Common myeloid progenitor, CD34-positive (primary cell): ENCODE data around the gene MYZAP.
A peak's percentile ranks its signal among the peaks of the same experiment; 100 is the strongest.

Experiments used
- CTCF ChIA-PET: fragments of 350-600 bp; sonication (Branson Sonifier 250); formaldehyde crosslinking; loops from one replicate; lab custom pipeline; 2021; ENCODE audit warnings: antibody characterized with exemption; lab: Charles Lee
- POLR2A ChIA-PET: fragments of 350-600 bp; sonication (Branson Sonifier 250); formaldehyde crosslinking; loops from one replicate; lab custom pipeline; 2021; ENCODE audit warnings: antibody characterized with exemption; lab: Charles Lee
- DNase-seq, 3 donors: peaks; one replicate each; pipeline versions ENCODE4 v3.0.0 to v3.0.0-alpha.2; 2013
- H3K27ac ChIP-seq, 2 experiments: 1 replicate in 1 of 2; 2 replicates in 1 of 2; pipeline ENCODE4 v1.7.0; 2013; ENCODE audit warnings: inconsistent platforms in 2 of 2, low read length in 2 of 2, mild to moderate bottlenecking in 2 of 2, low read depth in 1 of 2, moderate library complexity in 1 of 2; ENCODE audit not compliant: severe bottlenecking in 2 of 2, insufficient read depth in 1 of 2, poor library complexity in 1 of 2
- H3K27me3 ChIP-seq, 5 experiments: replicated peaks in 2 of 5; 1 replicate in 3 of 5; 2 replicates in 2 of 5; pipeline versions ENCODE4 v1.6.1 to v1.7.0; 2013; ENCODE audit warnings: low read length in 4 of 5, mild to moderate bottlenecking in 2 of 5, moderate library complexity in 2 of 5, inconsistent platforms in 1 of 5; ENCODE audit not compliant: insufficient read depth in 5 of 5, control insufficient read depth in 4 of 5
- H3K36me3 ChIP-seq, 4 experiments: 1 replicate in 2 of 4; 2 replicates in 2 of 4; pipeline versions ENCODE4 v1.6.1 to v1.7.0; 2013; ENCODE audit warnings: low read length in 3 of 4, control low read depth in 1 of 4, mild to moderate bottlenecking in 1 of 4; ENCODE audit not compliant: control insufficient read depth in 4 of 4, insufficient read depth in 4 of 4
- H3K4me1 ChIP-seq, 4 experiments: 1 replicate in 3 of 4; 2 replicates in 1 of 4; pipeline versions ENCODE4 v1.6.1 to v1.7.1; 2013; ENCODE audit warnings: low read length in 3 of 4, mild to moderate bottlenecking in 3 of 4, control low read depth in 1 of 4, inconsistent platforms in 1 of 4, moderate library complexity in 1 of 4; ENCODE audit not compliant: control insufficient read depth in 4 of 4, insufficient read depth in 4 of 4; ENCODE audit errors: control extremely low read depth in 1 of 4
- H3K4me3 ChIP-seq, 7 experiments: 1 replicate in 4 of 7; 2 replicates in 3 of 7; pipeline versions ENCODE4 v1.5.1 to v1.7.0; 2013; ENCODE audit warnings: mild to moderate bottlenecking in 7 of 7, low read length in 6 of 7, moderate library complexity in 6 of 7, inconsistent platforms in 2 of 7, low read depth in 2 of 7, control low read depth in 1 of 7; ENCODE audit not compliant: insufficient read depth in 4 of 7, control insufficient read depth in 1 of 7; ENCODE audit errors: extremely low read depth in 1 of 7
- H3K9me3 ChIP-seq, 5 experiments: 1 replicate in 4 of 5; 2 replicates in 1 of 5; pipeline versions ENCODE4 v1.6.1 to v1.7.1; 2013; ENCODE audit warnings: low read length in 4 of 5, mild to moderate bottlenecking in 2 of 5, inconsistent platforms in 1 of 5, low read depth in 1 of 5, moderate library complexity in 1 of 5; ENCODE audit not compliant: control insufficient read depth in 4 of 5, insufficient read depth in 2 of 5; ENCODE audit errors: control extremely low read depth in 1 of 5
- WGBS: methylation state at CpG from one replicate; pipeline ENCODE4 v1.1.5; 2013; ENCODE audit not compliant: insufficient coverage; 5-methylcytosine and 5-hydroxymethylcytosine counted together

Gene MYZAP

DNA sequence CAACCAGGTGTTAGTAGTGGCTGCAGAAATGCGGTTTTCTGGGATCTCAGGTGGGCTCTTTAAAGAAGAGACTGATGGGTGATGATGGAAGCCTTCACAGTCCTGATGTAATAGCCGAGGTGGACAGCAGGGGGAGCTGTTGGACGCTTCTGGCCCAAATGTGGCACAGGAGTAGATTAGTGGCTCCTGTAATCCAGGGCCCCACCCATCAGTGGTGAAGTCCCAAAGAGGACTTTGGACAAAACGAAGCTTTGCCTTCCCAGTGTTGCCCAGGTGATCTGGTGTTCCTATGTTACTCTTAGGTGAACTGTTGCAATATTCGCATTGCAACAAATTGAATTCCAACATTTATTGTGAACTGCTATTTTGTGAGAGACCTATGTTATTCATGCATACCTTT, 31.8 kb upstream of the MYZAP start:
- Histone ChIP-seq H3K9me3 (peaks cover 0 to 2% (median 0%) of the 10 kb centered on the region in 5 experiments), H3K4me1 (peaks cover 11 to 35% (median 23%) of the 10 kb centered on the region in 4 experiments), H3K27ac (no peak overlapping the region), H3K4me3 (no peak overlapping the region), H3K36me3 (no peaks in the 10 kb centered on the region), H3K27me3 (no peaks in the 10 kb centered on the region)
- ChIA-PET POLR2A (no interaction called here), CTCF (interaction anchor here (0.6 to 2.5 kb wide), 23 partner anchors 11 to 622 kb away, joined by 3 to 13 read pairs (median 5); partner anchors contain the start of gene POLR2M)
- DNase-seq, result peak; percentile 42 to 59 (median 52)
- WGBS, result 0% methylated on average over 4 of the region's 5 CpGs

DNA sequence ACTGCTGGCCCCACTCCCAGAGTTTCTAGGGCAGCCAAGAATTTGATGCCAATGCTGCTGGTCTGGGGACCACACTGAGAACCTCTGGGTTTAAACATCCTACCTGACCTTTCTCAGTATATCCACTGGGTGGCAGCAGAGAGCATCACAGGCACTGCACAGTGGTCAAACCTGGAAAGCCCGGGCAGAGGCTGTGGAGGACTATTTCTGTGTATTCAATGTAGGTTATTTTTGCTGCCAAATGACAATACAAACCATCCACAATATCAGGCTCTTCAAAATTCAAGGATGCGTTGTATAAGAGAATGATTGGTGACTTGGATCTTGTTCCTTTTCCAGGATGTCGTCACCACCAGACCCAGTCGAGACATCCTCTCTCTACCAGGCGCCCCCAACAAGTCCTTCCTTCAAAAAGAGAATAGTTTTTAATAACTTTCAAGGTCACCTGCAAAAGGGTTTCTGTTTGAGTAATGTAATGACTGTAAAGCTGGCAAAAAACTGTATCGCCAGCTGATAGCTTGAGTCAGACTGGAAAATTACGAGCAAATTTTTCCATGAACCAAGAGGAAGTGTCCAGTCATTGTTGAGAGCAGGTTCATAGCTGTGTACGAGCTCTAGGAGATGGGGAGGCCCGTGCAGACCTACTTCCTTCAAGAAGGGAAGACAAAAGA, 30.5 kb upstream of the MYZAP start:
- ChIA-PET POLR2A (interaction anchor here (0.6 kb wide), 1 partner anchor 490 kb away, joined by 3 read pairs; no protein-coding TSS in a partner anchor), CTCF (interaction anchor here (0.7 to 2.5 kb wide), 14 partner anchors 11 to 621 kb away, joined by 3 to 10 read pairs (median 3); no protein-coding TSS in a partner anchor)
- H3K4me3 ChIP-seq, result peak overlapping the region in 3 of 7 experiments; percentile 21 to 40 (median 27)
- WGBS, result 29% methylated on average over 3 of the region's 9 CpGs
- H3K4me1 ChIP-seq, result peaks cover 17 to 45% (median 30%) of the 10 kb centered on the region in 4 experiments
- no peaks in the 10 kb centered on the region for H3K27me3 ChIP-seq
- no peak overlapping the region for H3K27ac ChIP-seq
- DNase-seq, result peak; percentile 62 to 79 (median 77)
- peaks cover 0 to 2% (median 0%) of the 10 kb centered on the region in 5 experiments for H3K9me3 ChIP-seq
- H3K36me3 ChIP-seq, result no peaks in the 10 kb centered on the region

DNA sequence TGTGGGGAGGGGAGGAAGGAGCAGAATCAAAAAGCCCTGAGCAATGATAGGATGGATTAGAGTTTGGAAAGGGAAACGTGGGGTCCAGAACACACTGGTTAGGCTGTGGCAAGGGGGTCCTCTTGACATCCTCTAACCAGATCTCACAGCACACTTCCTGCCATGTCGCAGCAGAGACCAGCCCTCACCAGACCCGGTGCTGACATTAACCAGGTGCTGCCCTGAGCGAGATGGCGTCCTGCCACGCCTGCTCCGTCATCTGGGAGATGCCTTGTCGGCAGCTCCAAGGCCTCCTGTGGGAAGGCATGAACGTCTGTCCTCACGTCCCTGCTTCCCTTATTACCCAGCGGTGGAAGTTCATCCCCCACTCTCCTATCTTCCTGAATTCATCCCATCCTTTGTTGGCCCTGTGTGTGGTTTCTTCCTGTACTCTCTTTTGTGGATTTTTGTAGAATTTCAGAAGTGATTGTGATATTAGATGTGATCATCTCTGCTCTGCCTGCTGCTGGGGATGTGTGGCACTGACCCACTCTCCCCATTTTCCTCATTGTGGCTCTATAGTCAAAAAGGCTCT, 29.4 kb upstream of the MYZAP start:
- peak in 2 of 3 donors; percentile 59 to 64 for DNase-seq
- 64% methylated on average over 7 of the region's 11 CpGs for WGBS
- POLR2A ChIA-PET, result no interaction called here
- Histone ChIP-seq H3K36me3 (no peaks in the 10 kb centered on the region), H3K27me3 (no peaks in the 10 kb centered on the region), H3K27ac (no peak overlapping the region), H3K9me3 (no peaks in the 10 kb centered on the region), H3K4me1 (peaks cover 17 to 45% (median 30%) of the 10 kb centered on the region in 4 experiments), H3K4me3 (peak overlapping the region in 1 of 7 experiments; percentile 9)
- CTCF ChIA-PET, result interaction anchor here (1.3 to 1.6 kb wide), 2 partner anchors 48 to 51 kb away, joined by 4 to 5 read pairs; no protein-coding TSS in a partner anchor

- Histone ChIP-seq H3K27ac (no peak overlapping the region), H3K36me3 (no peaks in the 10 kb centered on the region), H3K9me3 (no peaks in the 10 kb centered on the region), H3K4me3 (peak overlapping the region in 2 of 7 experiments; percentile 9 to 20), H3K27me3 (no peaks in the 10 kb centered on the region), H3K4me1 (peaks cover 17 to 45% (median 30%) of the 10 kb centered on the region in 4 experiments)
- DNase-seq, result peak; percentile 73 to 83 (median 76)
- POLR2A ChIA-PET, result no interaction called here
- CTCF ChIA-PET, result interaction anchor here (0.7 to 1.6 kb wide), 3 partner anchors 47 to 100 kb away, joined by 3 to 5 read pairs (median 3); no protein-coding TSS in a partner anchor
- WGBS, result 51% methylated on average over 2 of the region's 6 CpGs
Measured at GRCh38 chr15:57563416-57563815, 28.3 kb upstream of the MYZAP start.

DNA sequence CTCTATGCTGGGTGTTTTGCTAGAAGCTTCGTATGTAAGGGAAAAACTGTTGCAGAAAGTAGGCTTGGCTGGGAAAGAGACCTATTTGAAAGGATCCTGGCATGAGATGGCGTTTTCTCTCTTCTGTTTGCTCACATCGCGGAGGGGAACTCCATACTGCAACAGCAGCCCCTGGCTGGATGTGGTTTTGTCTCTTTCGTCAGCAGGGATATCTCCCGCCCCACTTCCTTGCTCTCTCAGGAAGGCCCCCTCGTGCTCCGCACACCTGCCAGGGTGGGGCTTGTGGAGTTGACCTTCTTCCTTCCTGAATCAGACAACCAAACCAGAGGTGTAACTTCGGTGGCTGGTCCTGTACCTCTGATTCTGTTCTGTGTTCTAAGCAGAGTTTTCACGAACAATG, 26.4 kb upstream of the MYZAP start:
- WGBS, result 3% methylated on average over 7 of the region's 10 CpGs
- H3K9me3 ChIP-seq, result no peaks in the 10 kb centered on the region
- peak overlapping the region in 4 of 7 experiments; percentile 24 to 63 (median 46) for H3K4me3 ChIP-seq
- peak; percentile 86 to 93 (median 92) for DNase-seq
- CTCF ChIA-PET, result interaction anchor here (1.3 kb wide), 1 partner anchor 22 kb away, joined by 3 read pairs; no protein-coding TSS in a partner anchor
- H3K27ac ChIP-seq, result no peak overlapping the region
- peaks cover 17 to 45% (median 30%) of the 10 kb centered on the region in 4 experiments for H3K4me1 ChIP-seq
- H3K36me3 ChIP-seq, result no peaks in the 10 kb centered on the region
- no peaks in the 10 kb centered on the region for H3K27me3 ChIP-seq
- POLR2A ChIA-PET, result no interaction called here

DNA sequence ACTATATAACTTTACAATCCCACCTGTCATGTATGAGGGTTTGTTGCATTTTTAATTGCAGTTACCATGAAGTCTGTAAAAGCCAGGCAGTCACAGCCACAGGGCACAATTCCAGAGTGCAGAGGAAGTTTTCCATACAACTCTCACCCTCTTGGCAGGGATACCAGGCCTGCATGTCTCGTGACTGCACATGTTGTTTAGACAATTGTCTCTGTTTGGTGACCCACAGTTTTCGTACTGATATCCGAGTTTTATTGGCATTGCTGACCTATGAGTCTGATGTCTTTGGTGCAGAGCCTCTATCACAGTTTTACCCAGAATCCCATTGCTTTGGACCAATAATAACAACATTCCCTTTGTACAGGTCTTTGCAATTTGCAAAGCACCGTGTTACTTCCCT, 24.9 kb upstream of the MYZAP start:
- whole genome bisulfite sequencing, result 88% methylated on average over 4 of the region's 4 CpGs
- H3K27ac ChIP-seq, result no peak overlapping the region
- H3K9me3 ChIP-seq, result no peaks in the 10 kb centered on the region
- no peaks in the 10 kb centered on the region for H3K27me3 ChIP-seq
- peaks cover 8 to 37% (median 23%) of the 10 kb centered on the region in 4 experiments for H3K4me1 ChIP-seq
- DNase-seq, result no peak
- POLR2A ChIA-PET, result no interaction called here
- CTCF ChIA-PET, result interaction anchor here (0.8 kb wide), 1 partner anchor 45 kb away, joined by 3 read pairs; no protein-coding TSS in a partner anchor
- H3K4me3 ChIP-seq, result no peak overlapping the region
- no peaks in the 10 kb centered on the region for H3K36me3 ChIP-seq
